Endothelial cell of umbilical vein (primary cell): Measurements from ENCODE around the gene KCNAB2. TPM values are rescaled to one million over a fixed set of nuclear protein-coding genes. Genes with fewer than 3 reads are reported as not detected.

Source experiments
- BruUV-seq: library from RNA; stranded (reverse); fragments of 400-500 nt; replicated peaks from 2 replicates; lab custom pipeline; 2021; lab: Mats Ljungman, UMichigan
- CTCF ChIA-PET: fragments of 300-600, 350-600 bp; sonication (Branson Sonifier 250); formaldehyde crosslinking; loops from one replicate; lab custom pipeline; 2021; ENCODE audit warnings: antibody characterized with exemption, inconsistent platforms; lab: Charles Lee
- POLR2A ChIA-PET: fragments of 300-600, 350-600 bp; sonication (Branson Sonifier 250); formaldehyde crosslinking; loops from one replicate; lab custom pipeline; 2021; ENCODE audit warnings: antibody characterized with exemption, inconsistent platforms; lab: Charles Lee
- DNase-seq: peaks from one replicate; pipeline ENCODE4 v3.0.0-alpha.2; 2011; ENCODE audit warnings: low read depth, low spot score
- FAIRE-seq: peaks from 2 replicates; lab custom pipeline; 2011; peaks lifted over from hg19 to GRCh38; lab: Jason Lieb, UNC
- H2AFZ ChIP-seq: 2 replicates; pipeline ENCODE4 v1.6.0; 2012; ENCODE audit warnings: low read depth, low read length, control low read depth, inconsistent platforms
- H3K27ac ChIP-seq: 2 replicates; pipeline ENCODE4 v1.5.1; 2011; ENCODE audit warnings: low read depth, mild to moderate bottlenecking, control low read depth, low read length, moderate library complexity; ENCODE audit not compliant: insufficient read depth
- H3K27me3 ChIP-seq, 2 experiments: 2 replicates each; pipeline versions ENCODE4 v1.6.0 to v1.6.1; 2011; ENCODE audit warnings: low read length in 2 of 2, mixed read lengths in 1 of 2; ENCODE audit not compliant: control insufficient read depth in 2 of 2, insufficient read depth in 2 of 2
- H3K36me3 ChIP-seq, 2 experiments: 2 replicates in 1 of 2; 3 replicates in 1 of 2; pipeline ENCODE4 v1.5.1; 2011; ENCODE audit warnings: low read length in 2 of 2, mild to moderate bottlenecking in 1 of 2, moderate library complexity in 1 of 2; ENCODE audit not compliant: control insufficient read depth in 2 of 2, insufficient read depth in 2 of 2; ENCODE audit errors: extremely low read depth in 1 of 2
- H3K4me1 ChIP-seq: 3 replicates; pipeline ENCODE4 v1.5.1; 2011; ENCODE audit warnings: mild to moderate bottlenecking, low read length; ENCODE audit not compliant: control insufficient read depth, insufficient read depth; ENCODE audit errors: extremely low read depth
- H3K4me2 ChIP-seq: 2 replicates; pipeline ENCODE4 v1.6.1; 2011; ENCODE audit warnings: low read length, control low read depth, mixed read lengths; ENCODE audit not compliant: insufficient read depth
- H3K4me3 ChIP-seq, 3 experiments: fragments of 200-600 bp in 1 of 3; sonication (generic), shearing (Covaris generic) in 1 of 3; replicated peaks in 1 of 3; 2 replicates each; pipeline ENCODE4 v1.5.1; 2011 to 2016; ENCODE audit warnings: control low read depth in 3 of 3, low read length in 3 of 3, mild to moderate bottlenecking in 2 of 3, inconsistent platforms in 1 of 3, low read depth in 1 of 3, moderate library complexity in 1 of 3; ENCODE audit not compliant: insufficient read depth in 1 of 3
- H3K79me2 ChIP-seq: 2 replicates; pipeline ENCODE4 v1.6.0; 2012; ENCODE audit warnings: low read length, inconsistent platforms; ENCODE audit not compliant: control insufficient read depth, insufficient read depth
- H3K9ac ChIP-seq: replicated peaks from 2 replicates; pipeline ENCODE3; 2011; ENCODE audit warnings: low read length, control low read depth; ENCODE audit not compliant: insufficient read depth; ENCODE audit errors: extremely low read depth
- H3K9me1 ChIP-seq: replicated peaks from 3 replicates; pipeline ENCODE4 v1.6.0; 2011; ENCODE audit warnings: mild to moderate bottlenecking, low read length; ENCODE audit not compliant: control insufficient read depth, insufficient read depth; ENCODE audit errors: extremely low read depth
- H3K9me3 ChIP-seq: replicated peaks from 2 replicates; pipeline ENCODE4 v1.5.1; 2012; ENCODE audit warnings: low read length, inconsistent platforms; ENCODE audit not compliant: control insufficient read depth, insufficient read depth
- H4K20me1 ChIP-seq: replicated peaks from 2 replicates; pipeline ENCODE3; 2011; ENCODE audit warnings: mild to moderate bottlenecking, low read length; ENCODE audit not compliant: control insufficient read depth, insufficient read depth; ENCODE audit errors: extremely low read depth
- FOS ChIP-seq: IDR thresholded peaks from 2 replicates; pipeline ENCODE4 v1.6.1; 2011; ENCODE audit warnings: mild to moderate bottlenecking, low read length, moderate library complexity, borderline replicate concordance; ENCODE audit not compliant: insufficient read depth
- JUN ChIP-seq: IDR thresholded peaks from 2 replicates; pipeline ENCODE4 v1.6.1; 2011; ENCODE audit warnings: borderline replicate concordance, low read depth; ENCODE audit not compliant: insufficient read length, insufficient read depth
- POLR2A ChIP-seq: IDR thresholded peaks from 2 replicates; pipeline ENCODE4 v1.6.1; 2012; ENCODE audit warnings: low read depth, mild to moderate bottlenecking, control low read depth, low read length
- dilution Hi-C: fragments of 300-500 bp; cut with MboI; formaldehyde crosslinking; loops from one replicate; pipeline ENCODE4 v1.15.0; 2019; ENCODE audit warnings: low sequenced_read_pairs; ENCODE audit not compliant: extremely low pct_ligation_motif_present
- intact Hi-C: fragments of 100-400 bp; cut with micrococcal nuclease; formaldehyde crosslinking; loops from one replicate; pipeline ENCODE4 v1.10.0; 2022
- polyA plus RNA-seq, 4 experiments: library from polyadenylated mRNA; depleted of rRNA in 3 of 4; stranded (reverse) in 3 of 4; unstranded in 1 of 4; fragments of >200 nt; gene quantifications; 2 replicates each; pipeline versions ENCODE4 v1.2.1 to v1.2.3, GENCODE V29; 2011 to 2012; ENCODE audit warnings: missing spikeins in 1 of 4
- total RNA-seq: library from RNA; stranded (reverse); gene quantifications from 2 replicates; pipeline ENCODE4 v1.2.3, GENCODE V29; 2021
- TF ChIP-seq, protein P1 (sequence below), 2 donors: IDR thresholded peaks; 1 replicate in 1 of 2; 2 replicates in 1 of 2; pipeline ENCODE4 v1.5.1; 2011; ENCODE audit warnings: low read length in 2 of 2, mild to moderate bottlenecking in 2 of 2, moderate library complexity in 2 of 2, control low read depth in 1 of 2, inconsistent platforms in 1 of 2, low read depth in 1 of 2; ENCODE audit not compliant: insufficient read depth in 1 of 2; ENCODE audit errors: extremely low read depth in 1 of 2

The KCNAB2 gene
- total and polyA plus RNA-seq, 2 donors (not counting 3 experiments of a cell fraction or from before 2014, with no cell fraction given), result 2.4 to 3.8 TPM

DNA sequence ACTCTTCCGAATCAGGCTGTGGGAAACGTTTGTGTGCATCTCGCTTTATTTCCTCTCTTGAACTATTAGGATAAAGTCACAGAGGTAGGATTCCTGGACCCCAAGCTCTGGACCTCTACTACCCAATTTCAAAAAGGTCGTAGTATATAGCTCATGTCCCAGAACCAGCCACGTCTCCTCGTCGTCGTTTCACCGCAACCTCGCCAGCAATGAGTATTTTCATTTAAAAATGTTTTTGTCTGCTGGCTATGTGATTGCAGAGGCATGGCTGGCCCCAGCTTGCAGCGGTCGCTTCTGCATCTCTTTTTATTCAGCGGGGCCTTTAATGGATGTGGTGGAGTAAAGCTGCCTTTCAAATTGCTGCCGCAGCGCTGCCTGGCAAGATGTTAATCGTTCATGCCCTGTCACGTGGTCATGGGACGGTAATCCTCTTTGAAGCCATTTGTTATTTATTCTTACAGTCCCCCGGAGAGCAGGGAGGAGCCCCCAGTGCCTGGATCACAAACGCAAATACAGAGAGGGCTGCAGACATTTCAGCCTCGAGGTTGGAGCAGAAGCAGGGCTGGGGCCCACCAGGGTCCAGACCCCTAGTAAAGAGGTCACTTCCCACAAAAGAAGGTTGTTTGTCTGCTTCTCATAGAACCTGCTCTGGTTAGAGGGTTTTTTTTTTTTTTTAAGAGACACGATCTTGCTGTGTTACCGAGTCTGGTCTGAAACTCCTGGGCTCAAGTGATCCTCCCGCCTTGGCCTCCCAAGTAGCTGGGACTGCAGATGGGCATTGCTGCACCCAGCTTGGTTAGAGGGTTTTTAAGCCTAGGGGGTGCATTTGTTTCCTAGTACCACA is 41.9 kb upstream of the KCNAB2 start:
- Histone ChIP-seq H3K9ac (no peak overlapping the region), H3K79me2 (no peaks in the 10 kb centered on the region), H3K4me3 (no peak overlapping the region), H3K9me1 (no peaks in the 10 kb centered on the region), H3K36me3 (no peaks in the 10 kb centered on the region), H3K27me3 (no peaks in the 10 kb centered on the region), H3K4me2 (no peak overlapping the region), H4K20me1 (no peaks in the 10 kb centered on the region), H3K9me3 (no peaks in the 10 kb centered on the region), H2AFZ (no peak overlapping the region), H3K27ac (no peak overlapping the region), H3K4me1 (no peaks in the 10 kb centered on the region)
- no peak for FAIRE-seq
- dilution Hi-C loops, result no loop called here
- no TSS peak for BruUV-seq
- no peak for DNase-seq
- ChIA-PET POLR2A (no interaction called here), CTCF (interaction anchor here (0.9 to 1.0 kb wide), 2 partner anchors 10 to 31 kb away, joined by 3 to 4 read pairs; no protein-coding TSS in a partner anchor)
- TF ChIP-seq FOS, result no peak
- intact Hi-C loops, result no loop called here

DNA sequence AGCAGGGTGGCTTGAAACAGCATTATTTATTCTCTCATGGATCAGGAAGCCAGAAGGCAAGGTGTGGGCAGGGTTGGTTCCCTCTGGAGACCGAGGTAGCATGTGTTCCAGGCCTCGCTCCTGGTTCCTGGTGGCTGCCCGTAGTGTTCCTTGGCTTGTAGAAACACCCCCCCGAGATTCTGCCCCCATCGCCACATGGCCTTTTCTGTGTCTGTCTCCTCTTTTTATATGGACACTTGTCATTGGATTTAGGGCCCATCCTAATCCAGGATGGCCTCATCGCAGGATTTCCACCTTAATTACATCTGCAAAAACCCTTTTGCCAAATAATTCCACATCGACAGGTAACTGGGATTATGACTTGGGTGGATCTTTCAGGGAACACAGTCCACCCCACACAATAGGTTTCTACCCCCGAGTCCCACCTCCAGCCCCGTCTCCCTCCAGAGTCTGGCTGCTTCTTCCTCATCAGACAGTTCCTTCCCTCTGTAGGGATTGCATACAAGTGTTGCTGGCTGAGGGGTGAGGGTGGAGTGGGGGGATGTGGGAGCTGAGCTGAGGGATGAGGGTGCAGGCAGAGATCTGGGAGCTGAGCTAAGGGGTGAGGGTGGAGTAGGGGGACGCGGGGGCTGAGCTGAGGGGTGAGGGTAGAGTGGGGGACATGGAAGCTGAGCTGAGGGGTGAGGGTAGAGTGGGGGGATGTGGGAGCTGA is 41.1 kb upstream of the KCNAB2 start:
- Histone ChIP-seq H2AFZ (no peak overlapping the region), H3K9me3 (no peaks in the 10 kb centered on the region), H3K27ac (no peak overlapping the region), H3K27me3 (no peaks in the 10 kb centered on the region), H3K4me2 (no peak overlapping the region), H3K9ac (no peak overlapping the region), H3K4me1 (no peaks in the 10 kb centered on the region), H3K9me1 (no peaks in the 10 kb centered on the region), H4K20me1 (no peaks in the 10 kb centered on the region), H3K36me3 (no peaks in the 10 kb centered on the region), H3K79me2 (no peaks in the 10 kb centered on the region), H3K4me3 (no peak overlapping the region)
- ChIA-PET POLR2A (no interaction called here), CTCF (interaction anchor here (0.9 kb wide), 1 partner anchor 10 kb away, joined by 3 read pairs; no protein-coding TSS in a partner anchor)
- intact Hi-C loops (no loop called here), dilution Hi-C loops (no loop called here)
- FAIRE-seq (no peak), DNase-seq (no peak)
- no TSS peak for BruUV-seq
- TF ChIP-seq, protein P1, sequence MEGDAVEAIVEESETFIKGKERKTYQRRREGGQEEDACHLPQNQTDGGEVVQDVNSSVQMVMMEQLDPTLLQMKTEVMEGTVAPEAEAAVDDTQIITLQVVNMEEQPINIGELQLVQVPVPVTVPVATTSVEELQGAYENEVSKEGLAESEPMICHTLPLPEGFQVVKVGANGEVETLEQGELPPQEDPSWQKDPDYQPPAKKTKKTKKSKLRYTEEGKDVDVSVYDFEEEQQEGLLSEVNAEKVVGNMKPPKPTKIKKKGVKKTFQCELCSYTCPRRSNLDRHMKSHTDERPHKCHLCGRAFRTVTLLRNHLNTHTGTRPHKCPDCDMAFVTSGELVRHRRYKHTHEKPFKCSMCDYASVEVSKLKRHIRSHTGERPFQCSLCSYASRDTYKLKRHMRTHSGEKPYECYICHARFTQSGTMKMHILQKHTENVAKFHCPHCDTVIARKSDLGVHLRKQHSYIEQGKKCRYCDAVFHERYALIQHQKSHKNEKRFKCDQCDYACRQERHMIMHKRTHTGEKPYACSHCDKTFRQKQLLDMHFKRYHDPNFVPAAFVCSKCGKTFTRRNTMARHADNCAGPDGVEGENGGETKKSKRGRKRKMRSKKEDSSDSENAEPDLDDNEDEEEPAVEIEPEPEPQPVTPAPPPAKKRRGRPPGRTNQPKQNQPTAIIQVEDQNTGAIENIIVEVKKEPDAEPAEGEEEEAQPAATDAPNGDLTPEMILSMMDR (IDR thresholded peaks at IDR 0.05; ENCODE audit: extremely low read depth in 1 of 2, insufficient read depth in 1 of 2, low read depth in 1 of 2, low read length in 2 of 2), result no peak
- TF ChIP-seq JUN (no peak), POLR2A (no peak)
